ENCODE results near the gene TNFRSF12A.
A peak's percentile ranks its signal among the peaks of the same experiment; 100 is the strongest.
"Not testable (repeated sequence)": the region's sequence is repeated elsewhere in the genome, so short reads cannot be mapped to it uniquely, and the experiment has no call there.

TNFRSF12A gene

GRCh38 chr16:3065742-3066439 is 45.7 kb downstream of the TNFRSF12A start:
- peak; percentile 7 for DNase-seq (ENCODE audit: low spot score)

DNA sequence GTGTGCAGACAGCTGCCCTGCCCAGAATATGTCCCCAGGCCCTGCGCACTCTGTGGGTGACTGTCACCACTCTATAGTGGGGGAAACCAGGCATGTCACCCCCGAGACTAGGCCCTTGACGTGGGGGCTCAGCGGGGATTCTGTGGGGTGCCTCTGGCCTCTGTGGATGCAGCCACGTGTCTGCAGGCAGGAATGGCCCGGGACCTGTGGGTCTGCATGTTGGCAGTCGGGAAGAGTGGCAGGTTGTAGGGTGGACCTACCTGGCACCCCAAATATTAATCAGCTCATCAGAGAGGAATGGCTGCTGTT is 46.2 kb downstream of the TNFRSF12A start:
- no peak for DNase-seq (ENCODE audit: low spot score)

- no peak for DNase-seq (ENCODE audit: low spot score)
Measured at GRCh38 chr16:3068487-3068886, 48.3 kb downstream of the TNFRSF12A start.

GRCh38 chr16:3069146-3069545 is 49.0 kb downstream of the TNFRSF12A start:
- DNase-seq (ENCODE audit: low spot score): not testable (repeated sequence)

GRCh38 chr16:3070608-3071111 is 50.5 kb downstream of the TNFRSF12A start:
- DNase-seq (ENCODE audit: low spot score): no peak

GRCh38 chr16:3071655-3072054 is 51.5 kb downstream of the TNFRSF12A start:
- no peak for DNase-seq (ENCODE audit: low spot score)
